ENCODE results near the gene SLC22A7. TPM values are rescaled to one million over a fixed set of nuclear protein-coding genes. Genes with fewer than 3 reads are reported as not detected.

Gene SLC22A7
- total RNA-seq, 4 donors from 2014 or later: 0.42 TPM; not detected in 3

- intact Hi-C loops (cut with DNase I; ENCODE audit: low total_unique reads): no loop called here
- no peaks in the 10 kb centered on the region for H3K27me3 ChIP-seq
- in situ Hi-C loops (cut with MboI; ENCODE audit: low sequenced_read_pairs in 4 of 4): no loop called here
- DNase-seq (no peak), ATAC-seq (no peak)
- no peaks in the 10 kb centered on the region for H3K36me3 ChIP-seq
- H3K4me3 ChIP-seq: no peak overlapping the region
- H3K9me3 ChIP-seq: no peaks in the 10 kb centered on the region
- TF ChIP-seq CTCF (IDR thresholded peaks at IDR 0.05 in 4 of 5, conservative IDR thresholded peaks at IDR 0.05 in 1 of 5) (no peak), POLR2A (IDR thresholded peaks at IDR 0.05) (no peak)
- no peak overlapping the region for H3K27ac ChIP-seq
- H3K4me1 ChIP-seq: no peaks in the 10 kb centered on the region
Observed at GRCh38 chr6:43261198-43261597, 36.9 kb upstream of the SLC22A7 start.

DNA sequence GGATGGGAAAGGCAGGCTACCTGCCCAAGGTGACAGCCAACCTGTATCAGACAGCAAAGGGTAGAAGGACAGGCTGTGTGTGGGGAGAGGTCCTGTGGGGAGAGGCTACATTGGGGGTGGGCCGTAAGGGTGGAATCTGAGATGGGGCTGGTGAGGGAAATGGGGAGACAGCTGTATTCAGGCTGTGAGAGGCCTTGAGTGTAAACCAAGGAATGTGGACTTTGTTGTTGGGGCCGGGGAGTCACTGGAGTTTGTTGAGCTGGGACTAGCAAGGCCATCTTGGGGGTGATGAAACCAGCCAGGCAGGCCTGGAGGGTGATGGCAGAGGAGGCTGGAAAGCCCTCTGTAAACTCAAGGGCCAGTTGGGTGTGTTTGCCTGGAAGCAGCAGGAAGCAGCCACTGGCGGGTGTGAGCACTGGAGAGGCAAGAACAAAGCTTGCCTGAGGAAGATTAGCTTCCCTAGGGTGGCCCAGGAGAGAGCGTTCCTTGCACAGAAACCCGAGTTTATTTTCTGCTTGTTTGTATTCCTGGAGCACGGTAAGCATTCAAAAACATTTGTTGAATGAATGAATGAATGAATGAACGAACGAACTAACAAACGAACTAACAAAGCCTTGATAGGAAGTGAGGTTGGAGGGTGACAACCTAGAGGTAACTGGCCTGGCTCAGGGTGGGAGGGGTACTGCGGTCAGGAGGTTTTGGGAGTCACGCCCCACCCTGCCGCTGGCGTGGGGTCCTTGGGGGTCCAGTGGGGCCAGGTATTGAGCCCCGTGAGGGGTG lies 35.9 kb upstream of the SLC22A7 start:
- DNase-seq (no peak), ATAC-seq (no peak)
- no peaks in the 10 kb centered on the region for H3K4me1 ChIP-seq
- no peaks in the 10 kb centered on the region for H3K27me3 ChIP-seq
- H3K36me3 ChIP-seq: no peaks in the 10 kb centered on the region
- in situ Hi-C loops (cut with MboI; ENCODE audit: low sequenced_read_pairs in 4 of 4): no loop called here
- H3K9me3 ChIP-seq: no peaks in the 10 kb centered on the region
- H3K4me3 ChIP-seq: no peak overlapping the region
- intact Hi-C loops (cut with DNase I; ENCODE audit: low total_unique reads): no loop called here
- H3K27ac ChIP-seq: no peak overlapping the region
- TF ChIP-seq CTCF (IDR thresholded peaks at IDR 0.05 in 4 of 5, conservative IDR thresholded peaks at IDR 0.05 in 1 of 5) (no peak), POLR2A (IDR thresholded peaks at IDR 0.05) (no peak)

DNA sequence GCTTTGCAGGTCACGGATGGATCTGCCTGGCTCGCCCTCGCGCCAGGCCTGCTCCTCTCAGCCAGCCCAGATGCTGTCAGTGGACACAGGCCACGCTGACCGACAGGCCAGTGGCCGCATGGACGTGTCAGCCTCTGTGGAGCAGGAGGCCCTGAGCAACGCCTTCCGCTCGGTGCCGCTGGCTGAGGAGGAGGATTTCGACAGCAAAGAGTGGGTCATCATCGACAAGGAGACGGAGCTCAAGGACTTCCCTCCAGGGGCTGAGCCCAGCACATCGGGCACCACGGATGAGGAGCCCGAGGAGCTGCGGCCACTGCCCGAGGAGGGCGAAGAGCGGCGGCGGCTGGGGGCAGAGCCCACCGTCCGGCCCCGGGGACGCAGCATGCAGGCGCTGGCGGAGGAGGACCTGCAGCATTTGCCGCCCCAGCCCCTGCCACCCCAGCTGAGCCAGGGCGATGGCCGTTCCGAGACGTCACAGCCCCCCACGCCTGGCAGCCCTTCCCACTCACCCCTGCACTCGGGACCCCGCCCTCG lies 35.2 kb upstream of the SLC22A7 start:
- in situ Hi-C loops (cut with MboI; ENCODE audit: low sequenced_read_pairs in 4 of 4): no loop called here
- H3K36me3 ChIP-seq: no peaks in the 10 kb centered on the region
- H3K4me3 ChIP-seq: no peak overlapping the region
- no peaks in the 10 kb centered on the region for H3K9me3 ChIP-seq
- no peaks in the 10 kb centered on the region for H3K27me3 ChIP-seq
- H3K4me1 ChIP-seq: no peaks in the 10 kb centered on the region
- DNase-seq: no peak
- H3K27ac ChIP-seq: no peak overlapping the region
- intact Hi-C loops (cut with DNase I; ENCODE audit: low total_unique reads): no loop called here
- no peak for ATAC-seq
- TF ChIP-seq POLR2A (IDR thresholded peaks at IDR 0.05) (no peak), CTCF (IDR thresholded peaks at IDR 0.05 in 4 of 5, conservative IDR thresholded peaks at IDR 0.05 in 1 of 5) (no peak)

DNA sequence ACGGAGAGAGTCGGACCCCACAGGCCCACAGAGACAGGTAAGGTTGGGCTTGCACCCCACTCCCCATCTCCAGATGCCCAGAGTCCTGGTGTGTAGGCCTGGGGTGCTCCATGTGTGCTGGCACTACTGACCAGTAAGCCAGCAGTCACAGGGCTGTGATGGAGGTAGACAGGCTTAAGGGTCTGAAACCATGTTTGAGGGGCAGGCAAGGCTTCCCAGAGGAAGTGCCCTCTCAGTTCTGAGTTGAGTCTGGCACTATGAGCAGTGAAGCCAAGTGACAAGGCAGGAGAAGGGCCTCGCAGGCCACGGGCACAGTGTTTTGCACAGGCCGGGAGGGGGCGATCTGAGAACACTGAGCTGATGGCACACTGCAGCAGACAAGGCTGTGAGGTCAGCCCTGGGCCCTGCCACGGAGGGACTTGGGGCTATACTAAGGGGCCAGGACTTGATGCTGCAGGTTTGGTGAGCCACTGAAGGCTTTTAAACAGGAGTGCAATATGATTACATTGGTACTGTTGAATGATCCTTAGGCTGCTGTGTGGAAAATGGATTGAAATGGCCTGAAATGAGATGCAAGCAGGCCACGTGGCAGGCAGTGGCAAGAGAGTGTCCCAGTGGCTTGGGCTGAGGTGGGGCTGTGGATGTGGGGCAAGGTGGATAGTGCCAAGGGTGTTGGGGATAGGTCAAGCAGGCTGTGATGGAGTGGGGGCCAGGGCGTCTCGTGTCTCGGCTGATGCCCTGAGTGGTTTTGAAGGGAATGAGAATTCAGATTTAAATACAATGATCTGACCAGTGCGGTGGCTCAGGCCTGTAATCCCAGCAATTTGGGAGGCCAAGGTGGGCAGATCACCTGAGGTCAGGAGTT lies 34.5 kb upstream of the SLC22A7 start:
- intact Hi-C loops (cut with DNase I; ENCODE audit: low total_unique reads) (no loop called here), in situ Hi-C loops (cut with MboI; ENCODE audit: low sequenced_read_pairs in 4 of 4) (no loop called here)
- no peaks in the 10 kb centered on the region for H3K4me1 ChIP-seq
- H3K27ac ChIP-seq: no peak overlapping the region
- no peak for TF ChIP-seq POLR2A (IDR thresholded peaks at IDR 0.05)
- peak in 3 of 5 experiments; percentile 29 to 50 (median 39) for TF ChIP-seq CTCF (IDR thresholded peaks at IDR 0.05 in 4 of 5, conservative IDR thresholded peaks at IDR 0.05 in 1 of 5)
- DNase-seq (peak in 1 of 2 donors; percentile 19), ATAC-seq (peak in 1 of 2 donors; percentile 32)
- no peaks in the 10 kb centered on the region for H3K9me3 ChIP-seq
- no peaks in the 10 kb centered on the region for H3K27me3 ChIP-seq
- no peak overlapping the region for H3K4me3 ChIP-seq
- H3K36me3 ChIP-seq: no peaks in the 10 kb centered on the region

Data from gastrocnemius medialis (tissue), 4 donors.